Motor neuron (in vitro differentiated cells): ENCODE data around the gene NPTN. TPM values are rescaled to one million over a fixed set of nuclear protein-coding genes. Genes with fewer than 3 reads are reported as not detected.
A peak's percentile ranks its signal among the peaks of the same experiment; 100 is the strongest.

Experiments
- ATAC-seq, 8 experiments: fragments of 200-7000 bp; cut with Tn5 transposase; replicated peaks in 6 of 8; 2 replicates each; pipeline ENCODE4 v1.8.0; 2021; ENCODE audit warnings: mild to moderate bottlenecking in 8 of 8, moderate library complexity in 8 of 8
- H3K27ac ChIP-seq, 2 donors: fragments of 250-450 bp; sonication (Bioruptor Pico); 2 replicates each; pipeline ENCODE4 v1.9.0; 2021; ENCODE audit warnings: antibody characterized with exemption in 2 of 2, mild to moderate bottlenecking in 2 of 2, moderate library complexity in 1 of 2
- H3K4me1 ChIP-seq, 2 donors: fragments of 250-450 bp; sonication (Bioruptor Pico); replicated peaks in 1 of 2; 2 replicates each; pipeline ENCODE4 v1.6.1; 2021; ENCODE audit warnings: antibody characterized with exemption in 2 of 2, mild to moderate bottlenecking in 2 of 2, moderate library complexity in 1 of 2
- H3K4me3 ChIP-seq, 5 donors: fragments of 250-450 bp; sonication (Bioruptor Pico); 2 replicates each; pipeline ENCODE4 v1.9.0; 2021; ENCODE audit warnings: antibody characterized with exemption in 5 of 5, mild to moderate bottlenecking in 5 of 5, moderate library complexity in 4 of 5
- WGBS, 10 experiments: fragments of 450-650 bp; shearing (Covaris generic); methylation state at CpG; one replicate each; pipeline ENCODE4 v1.0.0; 2022; 5-methylcytosine and 5-hydroxymethylcytosine counted together
- in situ Hi-C, 9 experiments: fragments of 400-800 bp; cut with MboI; loops; one replicate each; pipeline ENCODE4 v1.15.0; 2021; ENCODE audit warnings: low sequenced_read_pairs in 9 of 9, low pct_unique_long_range_greater_than_20kb in 2 of 9; ENCODE audit not compliant: unreplicated experiment in 9 of 9
- total RNA-seq, 8 experiments: library from RNA; unstranded; fragments of 300-600 nt; gene quantifications; 2 replicates each; pipeline versions ENCODE4 v1.2.3 to v1.2.4, GENCODE V29; 2022

NPTN gene
- total RNA-seq, 8 experiments from 2014 or later: 41.8 to 134 (median 70.4) TPM

DNA sequence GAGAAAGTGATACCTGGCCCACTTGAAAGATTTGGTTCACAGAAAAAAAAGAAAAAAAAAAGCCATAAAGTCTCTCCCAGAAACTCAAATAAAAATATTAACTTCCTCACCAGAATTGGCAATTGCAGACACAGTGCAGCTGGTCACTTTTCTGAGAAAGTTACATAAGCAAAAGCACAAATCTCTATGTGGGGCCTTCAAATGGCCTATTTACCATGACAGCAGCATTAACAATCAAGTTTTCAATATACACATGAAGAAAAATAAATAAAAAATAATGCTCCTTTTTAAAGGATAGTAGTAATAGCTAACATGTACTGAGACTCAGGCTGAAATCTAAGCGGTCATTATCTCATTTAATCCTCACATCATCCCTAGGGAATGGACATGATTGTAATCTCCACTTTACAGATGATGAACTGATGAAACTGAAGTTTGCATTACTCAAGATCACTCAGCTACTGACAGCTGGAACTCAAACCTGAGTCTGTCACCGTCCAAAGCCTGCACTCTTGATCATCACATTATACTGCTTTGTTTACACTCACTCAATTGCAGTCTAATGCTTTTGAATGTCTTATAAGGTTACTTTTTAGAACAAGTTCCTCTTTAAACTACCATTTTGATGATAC lies 3.3 kb downstream of the NPTN start:
- H3K4me3 ChIP-seq: peak overlapping the region in 2 of 5 donors; percentile 82 to 98
- H3K27ac ChIP-seq: no peak overlapping the region
- no peak for ATAC-seq
- WGBS, 10 experiments: 7 to 100% (median 79%) methylated on average over 1 to 2 of the region's 2 CpGs; no CpG with 5 or more reads in 1 of the 10 experiments
- peaks cover 19 to 41% of the 10 kb centered on the region in 2 donors for H3K4me1 ChIP-seq
- in situ Hi-C loops: loop anchor here in 1 of 9 experiments (10.0 kb wide), 1 partner anchor 65 kb away; no protein-coding TSS in a partner anchor

DNA sequence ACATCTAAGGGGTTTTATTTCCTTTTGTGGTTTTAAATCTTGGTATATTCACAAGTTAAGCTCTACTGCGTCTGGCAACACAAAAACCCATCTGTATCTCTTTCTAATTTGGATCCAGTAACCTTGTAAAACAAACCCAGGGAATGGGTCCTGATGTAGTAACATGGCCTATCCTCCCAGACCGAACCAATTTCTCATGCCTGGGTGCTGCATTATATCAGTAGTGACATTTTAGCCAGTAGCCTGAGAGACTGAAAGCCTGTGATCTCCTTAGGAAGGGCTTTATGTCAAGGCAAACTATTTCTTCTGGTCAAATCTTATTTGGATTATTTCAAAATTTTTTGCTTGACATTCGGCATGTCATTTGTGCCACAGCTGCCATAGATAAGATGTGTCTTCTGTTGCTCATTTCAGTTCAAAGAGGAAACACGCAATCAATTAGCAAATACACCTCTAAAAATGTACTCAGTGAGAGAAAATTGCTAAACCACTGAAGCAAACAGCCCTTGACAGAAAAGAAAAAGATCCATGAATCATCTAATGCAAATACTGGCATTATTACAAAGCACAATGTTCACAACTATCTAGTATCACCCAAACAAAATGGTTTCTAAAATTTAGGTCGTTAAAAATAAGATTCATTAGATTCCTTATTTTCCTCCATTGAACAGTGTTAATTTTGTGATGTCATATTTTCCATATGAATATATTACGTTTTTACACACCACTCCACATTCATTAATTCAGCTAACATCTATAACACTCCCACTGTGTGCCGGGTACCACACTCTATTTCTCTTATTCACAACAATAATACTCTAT lies 4.0 kb downstream of the NPTN start:
- Histone ChIP-seq H3K27ac (no peak overlapping the region), H3K4me3 (no peak overlapping the region), H3K4me1 (peaks cover 19 to 41% of the 10 kb centered on the region in 2 donors)
- 24 to 92% (median 73%) methylated on average over 2 to 7 of the region's 7 CpGs; no CpG with 5 or more reads in 1 of the 10 experiments for WGBS, 10 experiments
- in situ Hi-C loops: no loop called here
- no peak for ATAC-seq

DNA sequence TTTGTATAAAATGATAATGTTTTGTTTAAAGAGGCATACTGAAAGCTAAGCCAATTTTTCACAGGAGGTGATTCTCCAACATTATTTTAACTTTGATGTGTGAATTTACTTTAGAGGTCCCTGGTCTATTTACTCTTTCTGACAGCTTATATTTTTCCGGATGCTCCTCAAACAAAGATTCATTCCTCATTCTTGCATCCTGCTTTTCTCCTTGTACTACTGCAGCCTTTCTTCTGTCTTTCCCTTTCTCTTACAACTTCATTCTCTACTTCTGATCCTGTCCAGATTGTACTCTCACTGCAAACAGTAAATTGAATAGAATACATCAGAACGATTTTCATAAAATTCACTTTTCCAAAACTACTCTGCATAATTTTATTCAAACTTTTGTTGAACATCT lies 5.1 kb downstream of the NPTN start:
- Histone ChIP-seq H3K4me3 (no peak overlapping the region), H3K27ac (no peak overlapping the region), H3K4me1 (peaks cover 15 to 40% of the 10 kb centered on the region in 2 donors)
- no peak for ATAC-seq
- in situ Hi-C loops: no loop called here
- 3 to 89% (median 72%) methylated on average over 2 of the region's 2 CpGs; no CpG with 5 or more reads in 1 of the 10 experiments for WGBS, 10 experiments

GRCh38 chr15:73626072-73626471 lies 7.1 kb downstream of the NPTN start:
- in situ Hi-C loops: no loop called here
- WGBS, 10 experiments: 45 to 100% (median 70%) methylated on average over 1 to 2 of the region's 2 CpGs; no CpG with 5 or more reads in 1 of the 10 experiments
- H3K4me3 ChIP-seq: no peak overlapping the region
- peaks cover 13 to 33% of the 10 kb centered on the region in 2 donors for H3K4me1 ChIP-seq
- no peak for ATAC-seq
- no peak overlapping the region for H3K27ac ChIP-seq

- 0 to 100% (median 4%) methylated on average over 1 of the region's 1 CpG; no CpG with 5 or more reads in 4 of the 10 experiments for WGBS, 10 experiments
- H3K4me3 ChIP-seq: no peak overlapping the region
- no peak overlapping the region for H3K27ac ChIP-seq
- peak in 1 of 8 experiments; percentile 73 for ATAC-seq
- peaks cover 8 to 18% of the 10 kb centered on the region in 2 donors for H3K4me1 ChIP-seq
- in situ Hi-C loops: no loop called here
Observed at GRCh38 chr15:73624530-73624929, 8.7 kb downstream of the NPTN start.

DNA sequence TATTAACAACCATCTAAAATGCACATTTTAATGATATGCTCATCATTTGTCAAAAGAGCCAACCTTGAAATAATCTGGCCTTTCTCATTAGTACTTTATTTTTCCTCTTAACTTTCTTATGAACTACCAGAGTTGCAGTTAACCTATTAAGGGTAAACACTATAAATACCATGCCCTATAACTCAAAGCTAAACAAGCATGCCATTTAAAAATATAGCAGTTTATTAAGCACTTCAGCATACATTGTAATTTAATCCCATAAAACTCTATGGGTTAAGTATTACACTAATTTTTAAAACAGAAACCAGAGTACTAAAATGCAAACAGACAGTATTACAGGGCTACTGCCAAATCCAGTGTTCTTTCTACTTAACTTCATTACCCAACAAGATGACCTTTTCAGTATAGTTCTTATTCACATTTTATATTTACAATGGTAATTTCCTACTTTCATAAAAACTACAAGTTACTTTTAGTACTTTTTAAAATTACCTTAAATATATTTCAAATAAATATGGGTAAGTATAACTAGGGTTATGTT lies 11.8 kb downstream of the NPTN start:
- H3K4me1 ChIP-seq: peaks cover 0 to 3% of the 10 kb centered on the region in 2 donors
- no peak overlapping the region for H3K27ac ChIP-seq
- H3K4me3 ChIP-seq: no peak overlapping the region
- no peak for ATAC-seq
- in situ Hi-C loops: no loop called here

- H3K4me1 ChIP-seq: peaks cover 0 to 3% of the 10 kb centered on the region in 2 donors
- no peak overlapping the region for H3K4me3 ChIP-seq
- no peak for ATAC-seq
- no peak overlapping the region for H3K27ac ChIP-seq
- in situ Hi-C loops: no loop called here
Observed at GRCh38 chr15:73620078-73620477, 13.1 kb downstream of the NPTN start.

DNA sequence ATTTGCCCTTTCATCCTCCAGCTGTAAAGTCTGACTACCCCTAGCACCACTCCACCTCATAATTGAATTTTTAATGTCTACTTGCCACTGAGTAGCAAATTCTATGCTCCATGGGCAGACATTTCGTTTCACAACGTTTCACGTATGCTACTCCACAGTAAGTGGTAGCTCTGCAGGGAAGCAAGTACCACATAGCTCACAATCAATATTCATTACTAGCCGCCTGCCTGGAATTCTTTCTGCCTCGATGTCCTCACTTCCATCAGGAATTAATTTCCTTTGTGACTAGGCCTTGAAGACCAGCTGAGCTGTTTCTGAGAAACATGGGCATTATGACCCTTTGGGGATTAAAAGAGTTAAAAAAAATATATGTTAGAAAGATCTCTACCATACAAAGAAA lies 15.3 kb downstream of the NPTN start:
- Histone ChIP-seq H3K4me1 (no peaks in the 10 kb centered on the region), H3K4me3 (no peak overlapping the region), H3K27ac (no peak overlapping the region)
- in situ Hi-C loops: no loop called here
- no peak for ATAC-seq
- WGBS, 10 experiments: 20 to 80% (median 62%) methylated on average over 1 to 5 of the region's 5 CpGs; no CpG with 5 or more reads in 2 of the 10 experiments

GRCh38 chr15:73617301-73617831 lies 15.8 kb downstream of the NPTN start:
- 60 to 100% (median 90%) methylated on average over 1 to 2 of the region's 2 CpGs; no CpG with 5 or more reads in 3 of the 10 experiments for WGBS, 10 experiments
- H3K4me1 ChIP-seq: no peaks in the 10 kb centered on the region
- in situ Hi-C loops: no loop called here
- no peak overlapping the region for H3K4me3 ChIP-seq
- H3K27ac ChIP-seq: no peak overlapping the region
- no peak for ATAC-seq

- WGBS, 10 experiments: 20 to 100% (median 84%) methylated on average over 1 to 2 of the region's 2 CpGs; no CpG with 5 or more reads in 4 of the 10 experiments
- no peak overlapping the region for H3K27ac ChIP-seq
- ATAC-seq: peak in 3 of 8 experiments; percentile 79 to 96 (median 94)
Observed at GRCh38 chr15:73608941-73609340, 24.2 kb downstream of the NPTN start.

DNA sequence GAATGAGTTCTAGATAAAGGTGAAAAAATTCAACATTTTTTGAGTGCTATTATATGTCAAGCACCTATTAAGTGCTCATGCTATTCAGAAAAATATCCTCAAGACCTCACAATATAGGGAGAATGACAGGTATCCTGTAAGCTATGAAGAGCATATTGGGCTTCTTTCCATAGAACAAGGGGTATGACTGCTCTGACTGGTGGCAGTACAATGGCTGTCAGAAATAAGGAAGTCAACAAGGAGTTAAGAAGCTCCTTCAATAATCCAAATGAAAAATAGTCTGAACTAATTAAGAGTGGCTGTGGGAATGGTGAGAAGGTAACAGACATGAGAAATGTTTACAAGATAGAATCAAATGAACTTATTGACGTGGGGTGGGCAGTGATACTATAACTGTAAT lies 24.7 kb downstream of the NPTN start:
- Histone ChIP-seq H3K27ac (no peak overlapping the region), H3K4me3 (no peak overlapping the region), H3K4me1 (no peaks in the 10 kb centered on the region)
- in situ Hi-C loops: no loop called here
- WGBS, 10 experiments: 0 to 100% (median 20%) methylated on average over 1 of the region's 1 CpG; no CpG with 5 or more reads in 3 of the 10 experiments
- peak in 1 of 8 experiments; percentile 15 for ATAC-seq

More at GRCh38 chr15:73608941-73609340, 24.2 kb downstream of the NPTN start:
- H3K4me1 ChIP-seq: no peaks in the 10 kb centered on the region
- in situ Hi-C loops: no loop called here
- no peak overlapping the region for H3K4me3 ChIP-seq

GRCh38 chr15:73607843-73608242 lies 25.3 kb downstream of the NPTN start:
- WGBS, 10 experiments: 0 to 100% (median 88%) methylated on average over 1 of the region's 1 CpG
- in situ Hi-C loops: no loop called here
- no peak for ATAC-seq
- H3K27ac ChIP-seq: no peak overlapping the region
- H3K4me3 ChIP-seq: no peak overlapping the region
- peaks cover 0 to under 1% of the 10 kb centered on the region in 2 donors for H3K4me1 ChIP-seq

GRCh38 chr15:73607405-73607804 lies 25.8 kb downstream of the NPTN start:
- WGBS, 10 experiments: 70 to 100% (median 92%) methylated on average over 1 to 2 of the region's 2 CpGs; no CpG with 5 or more reads in 2 of the 10 experiments
- Histone ChIP-seq H3K4me3 (no peak overlapping the region), H3K27ac (no peak overlapping the region), H3K4me1 (peaks cover 4% of the 10 kb centered on the region in 2 donors)
- no peak for ATAC-seq
- in situ Hi-C loops: no loop called here
